ENCODE data around the gene RAB21.

- TF ChIP-seq CTCF (conservative IDR thresholded peaks at IDR 0.05 in 1 of 2, IDR thresholded peaks at IDR 0.05 in 1 of 2; ENCODE audit: low read depth in 1 of 2, low read length in 2 of 2) (no peak), EZH2 (IDR thresholded peaks at IDR 0.05; ENCODE audit: low read length, missing control alignments) (no peak)
Observed at GRCh38 chr12:71790331-71790730, 35.7 kb downstream of the RAB21 start.

Data from fibroblast of lung (primary cell).